Lung (tissue), 12 donors: Measurements from ENCODE around the gene PYDC2. TPM values are rescaled to one million over a fixed set of nuclear protein-coding genes. Genes with fewer than 3 reads are reported as not detected.

Experiments
- ATAC-seq: fragments of 200-7000 bp; cut with Tn5 transposase; one replicate; pipeline ENCODE4 v1.9.1; 2020; ENCODE audit warnings: moderate number of reproducible peaks; ENCODE audit not compliant: insufficient read depth, low FRiP score
- DNase-seq, 3 donors: peaks; one replicate each; pipeline ENCODE4 v3.0.0-alpha.2; 2013 to 2017
- H3K27ac ChIP-seq, 2 donors: one replicate each; pipeline ENCODE4 v1.5.1; 2013; ENCODE audit warnings: mild to moderate bottlenecking in 2 of 2, moderate library complexity in 2 of 2, control low read depth in 1 of 2, inconsistent platforms in 1 of 2, low read depth in 1 of 2, low read length in 1 of 2
- H3K27me3 ChIP-seq, 3 donors: one replicate each; pipeline ENCODE4 v1.5.1; 2013; ENCODE audit warnings: low read length in 2 of 3; ENCODE audit not compliant: control insufficient read depth in 3 of 3, insufficient read depth in 3 of 3
- H3K36me3 ChIP-seq, 4 donors: one replicate each; pipeline ENCODE4 v1.5.1; 2013; ENCODE audit warnings: low read length in 4 of 4, mild to moderate bottlenecking in 1 of 4, moderate library complexity in 1 of 4; ENCODE audit not compliant: control insufficient read depth in 4 of 4, insufficient read depth in 4 of 4
- H3K4me1 ChIP-seq, 5 donors: one replicate each; pipeline ENCODE4 v1.5.1; 2013; ENCODE audit warnings: low read length in 5 of 5, mild to moderate bottlenecking in 2 of 5, moderate library complexity in 1 of 5; ENCODE audit not compliant: control insufficient read depth in 5 of 5, insufficient read depth in 5 of 5
- H3K4me3 ChIP-seq: one replicate; pipeline ENCODE4 v1.5.1; 2013; ENCODE audit warnings: mild to moderate bottlenecking, control low read depth, moderate library complexity
- H3K9ac ChIP-seq, 2 donors: one replicate each; pipeline ENCODE4 v1.5.1; 2013; ENCODE audit warnings: low read length in 2 of 2, control low read depth in 1 of 2; ENCODE audit not compliant: insufficient read depth in 1 of 2
- H3K9me3 ChIP-seq, 4 donors: one replicate each; pipeline ENCODE4 v1.5.1; 2013; ENCODE audit warnings: low read length in 3 of 4, mild to moderate bottlenecking in 1 of 4, moderate library complexity in 1 of 4; ENCODE audit not compliant: control insufficient read depth in 4 of 4, insufficient read depth in 3 of 4
- CTCF ChIP-seq: IDR thresholded peaks from 2 replicates; pipeline ENCODE4 v1.5.1; 2012; ENCODE audit warnings: mild to moderate bottlenecking; ENCODE audit errors: control extremely low read depth, extremely low read depth
- WGBS, 2 donors: extraction: QIAGEN DNeasy Blood & Tissue Kit; methylation state at CpG; one replicate each; pipeline ENCODE4 v1.1.7; 2013; 5-methylcytosine and 5-hydroxymethylcytosine counted together
- polyA plus RNA-seq, 2 donors: library from polyadenylated mRNA; stranded (reverse); fragments of 200-250 nt; gene quantifications; one replicate each; pipeline ENCODE4 v1.2.1, GENCODE V29; 2013
- total RNA-seq, 2 donors: library from RNA; depleted of rRNA in 1 of 2; stranded (reverse); fragments of >200 nt in 1 of 2; gene quantifications; one replicate each; pipeline ENCODE4 v1.2.1, GENCODE V29; 2014 to 2021
- donor health status: control.
- donor health status: control.
- donor health status: Bipolar disorder and iron deficiency.
- donor health status: healthy.
- donor health status: DM: yes; HTN: yes; CAD: no.

The PYDC2 gene
- total and polyA plus RNA-seq, 4 donors, result not detected

GRCh38 chr3:191484461-191484860 is 23.5 kb downstream of the PYDC2 start:
- Histone ChIP-seq H3K27ac (no peak overlapping the region), H3K36me3 (no peaks in the 10 kb centered on the region), H3K27me3 (no peaks in the 10 kb centered on the region), H3K9ac (no peak overlapping the region), H3K9me3 (peaks cover 0 to 8% (median 0%) of the 10 kb centered on the region in 4 donors), H3K4me1 (no peaks in the 10 kb centered on the region), H3K4me3 (no peak overlapping the region)
- DNase-seq (no peak), ATAC-seq (no peak)
- no peak for TF ChIP-seq CTCF
- WGBS, 2 donors, result 95 to 96% methylated on average over 3 of the region's 3 CpGs

GRCh38 chr3:191492601-191493000 is 31.6 kb downstream of the PYDC2 start:
- Histone ChIP-seq H3K36me3 (no peaks in the 10 kb centered on the region), H3K27ac (no peak overlapping the region), H3K4me1 (peaks cover 0 to 20% (median 2%) of the 10 kb centered on the region in 5 donors), H3K9ac (no peak overlapping the region), H3K4me3 (no peak overlapping the region), H3K27me3 (no peaks in the 10 kb centered on the region), H3K9me3 (no peaks in the 10 kb centered on the region)
- no peak for ATAC-seq
- no peak for TF ChIP-seq CTCF
- DNase-seq, result peak in 2 of 3 donors; percentile 41 to 42
- WGBS, 2 donors, result 72 to 81% methylated on average over 1 of the region's 1 CpG

- Histone ChIP-seq H3K27ac (no peak overlapping the region), H3K9ac (no peak overlapping the region), H3K9me3 (no peaks in the 10 kb centered on the region), H3K36me3 (no peaks in the 10 kb centered on the region), H3K4me3 (no peak overlapping the region), H3K4me1 (peaks cover 0 to 20% (median 2%) of the 10 kb centered on the region in 5 donors), H3K27me3 (no peaks in the 10 kb centered on the region)
- TF ChIP-seq CTCF, result no peak
- no peak for ATAC-seq
- peak in 2 of 3 donors; percentile 58 to 62 for DNase-seq
These were observed 32.4 kb downstream of the PYDC2 start for GRCh38 chr3:191493336-191493735.
